DMS53 (cell line): Measurements from ENCODE around the gene FOXN3.

ENCODE experiments used
- DNase-seq: peaks from one replicate; lab custom pipeline; 2025; lab: John Stamatoyannopoulos, UW

FOXN3 gene

DNA sequence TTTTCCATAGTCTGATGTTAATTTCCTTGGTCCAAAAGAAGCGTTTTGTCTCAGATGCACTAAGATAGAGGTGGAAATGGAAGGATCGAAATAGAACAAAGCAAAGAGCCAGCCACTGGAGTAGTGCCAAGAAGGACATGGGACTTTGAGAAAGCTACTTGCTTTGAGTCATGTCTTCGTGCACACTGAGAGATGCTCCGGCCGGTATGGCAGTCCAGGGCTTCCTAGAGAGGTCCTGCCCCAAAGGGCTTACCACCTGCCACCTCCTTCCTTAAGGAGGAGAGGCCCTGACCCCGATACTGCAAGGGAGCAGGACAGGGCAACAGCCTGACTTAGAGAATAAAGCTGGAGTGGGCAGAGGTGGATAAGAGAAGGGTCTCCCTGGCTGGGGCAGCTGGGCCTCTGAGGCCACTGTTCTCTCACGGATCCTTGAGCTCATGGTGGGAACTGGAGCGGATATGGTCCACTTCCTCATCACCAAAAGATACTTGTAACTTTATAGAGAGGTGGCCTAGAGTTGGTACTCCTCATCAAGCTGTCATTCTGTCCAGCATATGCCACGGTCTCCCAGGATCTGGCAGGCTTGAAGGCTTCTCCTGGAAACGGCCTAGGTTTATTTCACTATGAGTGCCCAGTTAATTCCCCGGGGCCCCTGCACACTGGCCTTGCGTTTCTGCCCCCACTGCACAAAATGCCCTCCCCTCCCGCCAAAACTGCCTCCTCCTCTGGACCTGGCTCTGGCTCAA, 57.4 kb downstream of the FOXN3 start:
- DNase-seq: no peak

DNA sequence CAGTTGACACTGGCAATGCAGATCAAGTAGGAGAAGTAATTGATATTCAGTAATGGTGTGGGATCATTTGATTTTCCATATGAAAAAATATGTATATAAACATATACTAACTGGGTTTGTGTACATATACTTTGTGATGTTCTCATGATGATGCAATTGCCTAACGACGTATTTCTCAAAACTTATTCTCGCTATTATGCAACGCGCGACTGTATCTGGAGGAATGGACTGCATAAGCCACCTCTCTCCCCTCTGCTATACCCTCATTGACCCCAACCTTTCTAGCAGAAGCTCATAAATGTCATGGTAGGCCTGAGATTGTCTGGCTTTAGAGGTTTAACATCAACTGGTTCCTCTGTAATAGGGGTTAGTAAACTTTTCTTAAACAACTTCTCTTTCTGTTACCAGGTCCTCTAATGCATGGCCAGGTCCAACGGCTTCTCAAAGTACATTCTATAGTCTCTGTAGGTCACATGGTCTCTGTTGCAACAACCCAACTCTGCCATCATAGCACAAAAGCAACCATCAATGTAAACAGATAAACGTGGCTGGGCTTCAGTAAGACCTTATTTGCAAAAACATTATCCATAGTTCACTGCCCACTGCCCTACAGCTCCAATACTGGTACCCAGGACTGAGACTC, 59.3 kb downstream of the FOXN3 start:
- DNase-seq: no peak

DNA sequence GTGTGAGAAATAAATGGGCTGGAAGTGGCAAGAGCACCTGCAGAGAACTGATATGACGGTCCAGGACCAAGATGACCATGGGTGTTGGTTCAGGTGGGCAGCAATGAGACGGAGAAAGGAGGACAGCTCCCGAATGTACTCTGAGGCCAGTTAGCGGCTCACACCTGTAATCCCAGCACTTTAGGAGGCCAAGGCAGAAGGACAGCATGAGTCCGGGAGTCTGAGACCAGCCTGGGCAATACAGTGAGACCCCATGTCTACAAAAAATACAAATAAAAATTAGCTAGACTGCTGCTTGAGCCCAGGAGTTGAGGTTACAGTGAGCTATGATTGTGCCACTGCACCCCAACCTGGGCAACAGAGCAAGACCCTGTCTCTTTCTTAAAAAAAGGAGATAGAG, 60.1 kb downstream of the FOXN3 start:
- DNase-seq: no peak

DNA sequence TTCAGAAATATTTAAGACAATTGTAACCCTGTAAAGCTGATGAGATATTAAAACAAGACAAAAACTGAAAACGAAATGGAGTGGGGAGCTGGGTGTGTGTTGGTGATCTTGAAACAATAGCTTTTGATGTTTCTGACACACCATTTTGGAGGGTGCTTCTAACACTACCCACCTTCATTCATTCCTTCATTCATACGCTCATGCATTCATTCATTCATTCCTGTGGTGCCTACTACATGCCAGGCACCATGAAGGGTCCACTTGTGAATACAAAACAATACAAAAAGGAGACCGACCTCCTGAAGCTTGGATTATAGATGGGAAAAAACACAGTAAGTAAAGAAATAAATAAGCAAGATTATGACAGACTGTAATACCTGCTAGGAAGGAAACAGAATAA, 60.5 kb downstream of the FOXN3 start:
- no peak for DNase-seq

DNA sequence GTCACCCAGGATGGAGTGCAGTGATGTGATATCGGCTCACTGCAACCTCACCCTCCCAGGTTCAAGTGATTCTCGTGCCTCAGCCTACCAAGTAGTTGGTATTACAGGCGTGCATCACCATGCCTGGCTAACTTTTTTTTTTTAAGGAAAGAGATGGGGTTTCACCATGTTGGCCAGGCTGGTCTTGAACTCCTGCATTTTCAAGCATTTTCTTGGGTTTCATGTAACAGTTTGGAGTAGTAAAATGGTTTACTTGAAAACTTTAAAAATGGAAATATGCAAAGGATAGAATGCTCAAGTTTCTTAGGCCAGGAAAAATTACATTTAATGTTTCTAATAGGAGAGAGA, 63.3 kb downstream of the FOXN3 start:
- DNase-seq: no peak

DNA sequence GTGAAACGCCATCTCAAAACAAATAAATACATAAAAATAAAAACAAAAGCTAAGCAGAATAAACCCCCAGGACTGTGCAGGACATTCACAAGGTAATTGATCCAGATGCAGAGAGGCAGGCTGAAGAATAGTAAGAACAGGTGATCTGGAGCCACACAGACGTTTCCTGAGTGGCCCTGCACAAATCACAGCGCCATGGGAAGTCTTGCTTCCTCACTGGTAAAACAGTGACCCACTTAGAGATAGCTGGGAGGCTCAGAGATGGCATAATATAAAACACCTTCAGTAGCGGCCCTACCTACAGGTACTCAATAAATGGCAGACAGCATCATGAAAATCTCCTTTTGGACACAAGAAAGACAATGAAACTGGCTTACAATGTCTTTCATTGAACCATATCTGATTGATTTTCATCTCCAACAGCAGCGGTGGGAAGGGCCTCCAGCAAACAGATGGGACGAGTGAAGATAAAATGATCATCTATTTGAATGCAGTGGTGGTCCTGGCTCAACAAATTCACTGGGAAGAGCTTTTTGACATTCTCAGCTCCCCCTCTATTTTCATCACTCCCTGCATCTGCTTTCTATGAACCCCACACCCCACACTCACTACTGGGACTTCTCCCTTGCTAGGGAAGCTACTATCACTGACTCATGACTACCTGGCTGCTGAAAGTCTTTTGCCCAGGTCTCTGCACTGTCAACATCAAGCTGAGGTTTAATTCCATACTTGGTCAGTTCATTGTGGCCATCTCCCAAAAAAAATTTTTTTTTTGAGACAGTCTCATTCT, 63.9 kb downstream of the FOXN3 start:
- DNase-seq: peak; percentile 11

DNA sequence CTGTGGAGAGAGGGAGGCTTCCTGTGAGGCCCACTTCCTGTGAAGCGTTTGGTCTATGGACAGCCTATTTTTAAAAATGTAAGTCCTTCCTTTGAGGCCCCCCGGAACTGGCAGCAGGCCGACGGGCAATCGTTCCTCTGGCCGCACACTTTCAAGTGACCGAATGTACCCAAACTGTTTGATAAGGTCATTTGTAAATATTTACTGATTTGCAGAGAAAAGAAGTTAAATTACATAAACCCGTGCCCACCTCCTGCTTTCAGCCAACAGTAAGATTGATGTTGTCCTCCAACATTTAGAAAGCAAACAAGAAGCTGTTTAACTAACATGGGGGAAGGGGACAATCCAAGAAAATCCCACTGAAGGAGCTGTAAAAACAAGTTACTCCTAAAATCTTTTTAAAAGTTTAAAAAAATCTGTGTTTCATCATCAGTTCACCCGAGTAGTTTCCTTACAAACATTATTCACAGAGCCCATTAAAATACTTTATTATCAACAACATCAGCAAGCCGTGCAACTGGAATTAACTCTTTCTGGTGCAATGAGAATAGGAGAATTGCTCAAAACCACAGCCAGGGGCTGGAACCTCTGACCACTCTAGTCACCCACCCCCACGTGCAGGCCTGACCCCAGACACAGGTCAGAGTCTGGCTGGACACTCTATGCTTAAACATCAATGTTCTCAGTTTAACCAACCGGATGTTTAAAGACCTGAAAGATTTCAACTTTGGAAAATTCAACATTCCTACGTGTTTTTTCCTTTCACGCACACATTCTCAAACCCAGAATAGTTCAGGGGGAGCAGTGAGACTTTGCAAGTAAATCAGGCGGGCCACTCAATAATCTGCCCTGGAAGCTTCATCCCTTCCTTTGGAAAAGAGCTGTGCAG, 65.3 kb downstream of the FOXN3 start:
- peak; percentile 51 for DNase-seq

DNA sequence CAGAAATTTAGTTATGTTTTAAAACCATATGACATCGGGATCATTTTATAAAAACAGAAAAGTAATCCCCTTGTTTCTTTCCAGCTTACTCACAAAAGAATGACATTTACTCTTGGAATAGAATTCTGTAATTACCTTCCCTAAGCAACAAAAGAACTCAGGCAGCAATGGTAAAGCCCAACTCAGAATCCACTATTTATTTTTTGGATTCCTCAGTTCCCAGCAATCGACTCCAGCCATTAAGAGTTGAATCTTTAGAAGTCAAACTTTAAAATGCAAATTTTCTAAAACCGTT, 65.9 kb downstream of the FOXN3 start:
- no peak for DNase-seq

DNA sequence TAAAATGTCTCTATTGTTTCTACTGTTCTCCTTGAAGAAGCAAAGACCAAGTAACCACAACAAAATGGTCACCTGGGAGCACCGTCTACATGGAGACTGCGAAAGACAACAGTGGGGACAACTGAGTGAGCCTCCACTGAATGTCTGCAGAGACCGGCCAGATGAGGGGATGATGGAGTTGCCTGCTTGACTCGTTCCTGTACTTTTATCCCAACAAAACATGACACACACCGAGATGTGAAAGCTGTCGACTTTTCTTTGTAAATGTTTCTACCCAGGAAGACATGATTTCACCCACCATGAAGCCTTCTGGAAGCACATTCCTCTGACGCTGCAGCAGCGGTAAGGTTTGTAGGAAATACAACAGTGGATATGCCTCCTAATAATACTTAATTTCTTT, 66.9 kb downstream of the FOXN3 start:
- peak; percentile 19 for DNase-seq

DNA sequence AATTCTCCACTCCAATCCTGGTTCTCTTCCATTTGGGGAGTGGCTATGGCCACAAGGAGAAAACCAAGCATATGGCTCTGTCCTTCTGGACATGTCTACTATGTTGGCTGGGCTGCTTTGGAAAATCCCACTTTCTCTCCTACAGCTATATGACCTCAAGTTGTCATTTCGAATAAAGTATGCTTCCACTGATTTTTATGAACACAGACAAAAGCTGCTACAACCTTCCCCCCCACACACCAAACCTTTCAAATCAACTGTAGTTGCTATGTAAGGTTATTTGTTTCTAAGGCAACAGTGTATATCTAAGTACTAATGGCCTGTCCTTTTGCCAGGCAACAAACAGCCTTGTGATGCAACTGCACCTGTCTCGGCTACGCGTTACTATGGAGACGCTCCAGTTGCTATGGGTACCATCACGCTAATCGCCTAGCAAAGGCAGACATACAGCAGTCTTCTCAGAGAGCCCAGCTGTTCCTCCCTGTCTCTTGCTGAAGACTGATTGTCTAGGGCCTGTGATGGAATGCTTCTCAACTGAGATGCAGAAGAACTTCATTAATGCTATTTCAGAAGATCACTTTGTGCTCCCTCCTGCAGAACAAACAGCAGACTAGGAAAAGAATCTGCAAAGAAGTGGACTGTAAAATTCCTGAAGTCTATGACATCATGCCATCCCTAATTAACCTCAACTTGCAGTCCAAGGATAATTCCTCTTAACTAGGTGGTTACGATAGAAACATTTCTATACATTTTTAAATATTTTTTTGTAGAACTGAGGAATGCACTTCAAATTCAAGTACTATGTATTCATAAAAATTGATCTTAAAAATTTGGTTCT, 67.6 kb downstream of the FOXN3 start:
- peak; percentile 98 for DNase-seq

DNA sequence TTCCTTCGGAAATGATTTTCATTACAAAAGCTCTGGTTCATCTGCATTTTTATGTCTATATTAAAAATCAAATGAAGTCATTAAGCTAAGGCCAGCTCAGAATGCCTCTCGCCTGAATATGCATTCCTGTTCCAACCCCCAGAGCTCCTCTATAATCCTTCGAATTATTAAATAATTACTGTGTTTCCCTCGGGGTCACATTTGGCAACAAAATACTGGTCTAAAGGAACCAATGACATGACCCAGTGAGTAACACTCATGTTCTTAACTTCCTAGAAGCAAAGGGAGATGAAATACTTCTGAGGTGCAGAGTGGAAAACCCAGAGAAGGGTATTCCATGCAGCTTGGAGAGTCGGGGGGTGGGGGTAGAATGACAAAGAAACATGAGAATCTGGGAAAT, 68.3 kb downstream of the FOXN3 start:
- no peak for DNase-seq

DNA sequence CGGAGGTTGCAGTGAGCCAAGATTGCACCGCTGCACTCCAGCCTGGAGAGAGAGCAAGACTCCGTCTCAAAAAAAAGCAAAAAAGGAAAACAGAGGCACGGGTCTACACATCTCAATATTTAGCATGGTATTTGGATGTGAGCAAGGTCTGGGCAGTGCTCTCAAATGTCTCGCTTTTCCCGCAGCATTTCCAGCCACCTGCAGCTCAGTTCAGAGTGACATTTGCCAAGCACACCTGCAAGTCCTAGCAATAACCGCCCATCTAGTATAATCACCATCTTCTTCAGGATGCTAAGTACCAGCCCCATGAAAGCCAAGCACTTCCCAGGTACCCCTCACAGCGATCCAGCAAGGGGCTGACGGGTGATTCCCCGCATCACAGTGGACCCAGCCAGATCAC, 69.1 kb downstream of the FOXN3 start:
- no peak for DNase-seq

DNA sequence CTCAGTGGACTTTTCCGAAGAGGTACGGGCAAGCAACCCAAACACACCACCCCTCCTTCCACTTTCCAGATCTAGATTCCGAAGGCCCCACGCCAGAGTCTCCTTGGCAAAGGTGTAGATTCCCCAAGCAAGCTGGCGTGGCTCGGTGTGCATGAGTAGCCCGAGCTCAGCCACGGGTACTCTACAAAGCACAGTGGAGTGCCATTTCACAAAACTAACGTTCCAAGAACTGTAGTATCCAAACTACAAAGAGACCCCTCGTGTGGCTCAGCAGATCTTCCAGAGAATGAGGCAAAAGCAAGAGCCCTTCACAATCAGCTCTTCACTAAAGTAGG, 72.1 kb downstream of the FOXN3 start:
- no peak for DNase-seq

DNA sequence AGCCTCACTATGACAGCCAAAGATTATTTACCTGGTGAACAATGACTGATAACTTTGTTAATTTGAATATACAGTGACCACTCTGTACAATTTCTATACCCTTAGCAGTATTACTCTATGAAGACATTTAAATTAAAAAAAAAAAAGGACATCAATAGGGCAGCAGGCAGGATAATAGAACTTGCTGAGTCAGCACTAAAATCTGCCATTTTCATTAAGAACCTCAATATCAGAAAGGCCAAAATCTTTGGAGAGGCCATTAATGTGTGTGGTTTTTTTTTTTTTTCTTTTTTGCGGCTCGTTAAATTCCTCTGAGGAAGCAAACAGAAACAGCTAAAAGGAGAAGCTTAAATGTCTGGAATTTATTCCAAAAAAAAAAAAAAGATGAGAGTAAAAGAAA, 73.7 kb downstream of the FOXN3 start:
- DNase-seq: no peak

DNA sequence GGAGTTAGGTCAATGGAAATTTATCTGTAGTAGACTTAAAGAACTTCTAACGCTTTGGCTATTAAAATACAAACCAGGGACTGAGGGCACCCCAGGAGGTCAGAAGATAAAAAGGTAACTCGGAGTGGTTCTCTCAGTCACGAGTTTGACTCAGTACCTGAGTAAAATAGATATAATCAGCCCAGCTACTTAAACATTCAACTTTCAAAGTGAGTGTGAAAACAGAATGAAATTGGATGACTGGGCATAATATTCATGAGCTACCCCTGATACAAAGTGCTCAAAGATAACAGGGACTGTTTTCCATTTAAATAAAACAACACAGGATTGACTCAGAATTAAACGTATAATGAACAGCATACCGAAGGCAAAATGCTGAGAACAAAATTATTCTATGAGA, 75.0 kb downstream of the FOXN3 start:
- DNase-seq: no peak

DNA sequence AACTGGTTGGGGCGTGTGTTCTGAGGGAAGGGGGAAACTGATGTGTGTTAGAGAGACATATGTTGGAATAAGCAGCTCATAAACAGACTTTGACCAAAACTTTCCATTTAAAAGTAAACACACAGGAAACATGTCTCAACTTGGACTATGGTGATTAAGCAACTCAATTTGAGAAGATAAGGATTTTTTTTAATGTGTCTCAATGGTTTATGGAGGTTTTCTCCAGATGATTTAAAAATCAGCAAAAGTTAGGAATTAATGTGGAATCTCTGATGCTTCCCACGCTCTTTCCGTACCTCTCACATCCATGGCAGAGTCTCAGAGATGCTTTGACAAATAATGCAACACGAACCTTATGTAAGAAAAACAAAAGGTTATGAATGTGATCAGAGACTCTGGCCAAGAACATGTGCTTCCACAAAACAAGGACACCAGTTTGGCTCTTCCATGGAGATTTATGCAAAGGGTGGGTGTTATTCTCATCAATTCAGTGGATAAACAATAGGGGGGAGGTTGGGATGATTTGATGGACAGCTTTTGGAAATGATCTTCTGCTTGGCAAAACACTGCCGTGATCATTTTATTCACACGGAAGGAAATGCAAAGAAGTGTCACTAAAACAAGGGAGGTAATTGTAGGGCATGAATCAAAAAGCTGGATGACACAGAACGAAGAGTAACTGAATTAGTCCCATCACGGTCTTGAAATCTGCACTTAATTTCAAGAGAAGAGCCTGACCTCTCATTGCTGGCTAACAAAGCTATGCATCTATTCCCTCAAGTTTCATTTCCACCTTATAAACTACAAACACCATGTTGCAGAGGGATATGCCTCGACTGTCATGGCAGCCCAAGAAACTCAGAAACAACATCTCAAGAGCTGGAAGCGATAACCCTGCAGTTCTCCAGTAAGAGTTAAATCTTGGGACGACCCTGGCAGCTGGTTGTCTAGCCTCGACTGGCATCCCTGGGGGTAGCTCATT, 76.5 kb downstream of the FOXN3 start:
- DNase-seq: no peak

DNA sequence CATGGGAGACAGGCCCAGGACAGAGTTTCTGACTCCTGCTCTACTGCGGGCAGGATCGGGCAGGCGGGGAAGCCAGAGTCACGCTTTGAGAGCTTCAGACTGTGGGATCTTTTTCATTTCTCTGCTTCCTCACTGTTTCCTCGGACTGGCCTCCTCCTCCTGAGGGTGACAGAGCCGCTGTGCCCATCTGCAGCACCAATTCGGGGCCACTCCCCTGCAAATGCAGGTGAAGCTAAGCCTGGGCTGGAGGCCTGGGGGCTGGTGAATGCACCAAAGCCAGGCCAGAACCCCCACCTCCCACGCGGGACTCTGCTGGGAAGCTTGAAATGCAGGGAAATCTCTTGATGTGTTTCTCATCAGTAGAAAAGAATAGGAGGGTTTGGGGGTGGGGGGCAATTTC, 77.5 kb downstream of the FOXN3 start:
- no peak for DNase-seq

DNA sequence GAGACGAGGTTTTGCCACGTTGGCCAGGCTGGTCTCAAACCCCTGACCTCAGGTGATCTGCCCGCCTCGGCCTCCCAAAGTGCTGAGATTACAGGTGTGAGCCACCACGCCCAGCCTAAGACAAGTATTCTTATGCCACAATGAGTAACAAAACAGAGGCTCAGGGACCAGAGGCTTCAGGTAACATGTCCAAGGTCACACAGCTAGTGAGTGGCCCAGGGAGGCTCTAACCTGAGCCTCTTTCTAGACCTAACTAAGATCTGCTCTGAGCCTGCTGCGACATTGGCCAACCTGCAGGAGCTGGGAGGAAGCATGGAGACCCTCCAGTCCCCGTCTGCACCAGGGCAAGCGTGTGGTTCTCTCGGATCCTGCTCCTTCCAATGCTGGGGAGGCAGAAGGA, 77.9 kb downstream of the FOXN3 start:
- no peak for DNase-seq

DNA sequence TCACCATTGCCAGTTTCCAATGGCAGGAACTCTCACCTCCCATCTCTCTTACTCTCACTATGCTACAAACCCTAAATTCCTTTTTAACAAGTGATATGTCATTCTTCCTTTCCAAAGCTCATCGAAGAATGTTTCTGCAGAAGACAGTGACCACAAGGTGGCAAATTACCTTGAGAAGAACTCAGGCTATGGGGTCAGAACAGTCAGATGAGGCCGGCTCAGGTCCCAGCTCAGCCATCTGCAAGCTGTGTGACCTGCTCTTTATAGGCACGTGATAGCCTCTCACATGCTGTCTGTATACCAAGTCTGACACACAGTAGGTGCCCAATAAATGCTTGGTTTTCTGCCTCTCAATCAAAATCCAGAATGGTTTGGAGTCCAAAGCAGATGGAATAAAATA, 80.7 kb downstream of the FOXN3 start:
- peak; percentile 37 for DNase-seq

DNA sequence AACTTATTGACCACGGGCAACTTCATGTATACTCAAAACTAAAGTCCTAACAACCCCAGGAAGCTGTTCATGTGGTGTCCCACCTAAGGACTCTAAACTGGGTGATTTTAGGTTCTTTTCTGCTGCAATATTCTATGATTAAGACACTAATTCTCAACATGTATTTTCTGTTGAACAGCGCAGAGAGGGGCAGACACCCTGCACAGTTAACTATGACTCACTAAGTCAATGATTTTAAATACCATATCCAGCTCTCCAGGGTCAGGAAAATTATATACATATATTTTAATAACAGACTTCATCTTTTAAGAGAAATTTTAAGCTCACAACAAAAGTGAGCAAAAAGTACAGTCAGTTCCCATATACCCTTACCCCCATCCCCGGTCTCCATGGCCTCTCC, 85.0 kb downstream of the FOXN3 start:
- no peak for DNase-seq

DNA sequence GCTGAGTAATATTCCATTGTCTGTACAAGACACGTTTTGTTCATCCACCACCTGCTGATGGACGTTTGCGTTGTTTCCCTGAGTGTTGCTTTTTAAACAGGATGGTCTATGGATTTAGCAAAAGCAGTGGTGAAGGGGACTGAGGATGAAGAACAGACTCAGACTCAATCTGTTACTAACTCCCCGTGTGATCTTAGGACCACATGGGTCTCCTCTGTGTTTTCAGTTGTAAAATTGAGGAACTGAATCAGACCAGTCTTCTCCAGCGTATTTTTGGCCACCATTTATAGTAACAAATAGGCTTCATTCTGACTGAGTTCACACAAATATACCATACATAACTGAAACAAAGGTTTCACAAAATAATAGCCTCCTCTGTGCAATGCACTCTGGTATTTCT, 85.6 kb downstream of the FOXN3 start:
- no peak for DNase-seq
